T-helper 1 cell (primary cell): ENCODE data around the gene CYP46A1.
A peak's percentile ranks its signal among the peaks of the same experiment; 100 is the strongest.

Source experiments
- DNase-seq, 5 donors: peaks; one replicate each; pipeline ENCODE4 v3.0.0-alpha.2; 2012 to 2020

CYP46A1 gene

GRCh38 chr14:99716850-99717681 lies 33.0 kb downstream of the CYP46A1 start:
- DNase-seq, result no peak

DNA sequence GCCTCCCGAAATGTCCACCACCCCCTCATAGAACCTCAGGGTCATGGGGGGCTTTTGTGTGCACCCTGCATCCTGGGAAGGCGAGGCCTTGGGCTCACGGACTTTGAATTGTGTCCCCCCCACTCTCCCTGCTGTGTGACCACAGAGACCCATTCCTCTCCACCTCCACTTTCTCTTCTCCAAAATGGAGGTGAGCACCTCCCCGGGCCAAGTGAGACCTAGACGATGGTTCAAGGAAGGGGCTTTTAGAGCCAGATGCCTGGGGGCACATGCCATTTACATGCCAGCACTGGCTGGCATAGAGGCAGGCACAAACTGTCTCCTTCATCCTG lies 33.5 kb downstream of the CYP46A1 start:
- no peak for DNase-seq

- no peak for DNase-seq
These were observed 34.1 kb downstream of the CYP46A1 start for GRCh38 chr14:99718031-99718810.

DNA sequence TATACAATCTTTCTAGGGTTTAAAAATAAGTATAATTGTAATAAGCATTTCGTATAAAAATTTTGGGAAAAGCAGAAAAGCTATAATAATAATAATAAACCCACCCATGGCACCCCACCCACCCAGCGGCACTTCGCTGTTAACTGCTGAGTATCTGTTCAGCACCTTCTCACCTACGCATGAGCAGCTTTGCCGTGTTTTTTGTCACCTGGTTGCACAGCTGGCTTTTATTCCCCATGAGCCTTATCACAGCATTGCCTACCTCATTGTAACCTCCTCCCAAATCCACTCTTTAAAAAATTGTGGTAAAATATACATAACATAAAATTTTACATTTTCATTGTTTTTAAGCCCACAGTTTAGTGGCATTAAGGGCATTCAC lies 34.7 kb downstream of the CYP46A1 start:
- no peak for DNase-seq

DNA sequence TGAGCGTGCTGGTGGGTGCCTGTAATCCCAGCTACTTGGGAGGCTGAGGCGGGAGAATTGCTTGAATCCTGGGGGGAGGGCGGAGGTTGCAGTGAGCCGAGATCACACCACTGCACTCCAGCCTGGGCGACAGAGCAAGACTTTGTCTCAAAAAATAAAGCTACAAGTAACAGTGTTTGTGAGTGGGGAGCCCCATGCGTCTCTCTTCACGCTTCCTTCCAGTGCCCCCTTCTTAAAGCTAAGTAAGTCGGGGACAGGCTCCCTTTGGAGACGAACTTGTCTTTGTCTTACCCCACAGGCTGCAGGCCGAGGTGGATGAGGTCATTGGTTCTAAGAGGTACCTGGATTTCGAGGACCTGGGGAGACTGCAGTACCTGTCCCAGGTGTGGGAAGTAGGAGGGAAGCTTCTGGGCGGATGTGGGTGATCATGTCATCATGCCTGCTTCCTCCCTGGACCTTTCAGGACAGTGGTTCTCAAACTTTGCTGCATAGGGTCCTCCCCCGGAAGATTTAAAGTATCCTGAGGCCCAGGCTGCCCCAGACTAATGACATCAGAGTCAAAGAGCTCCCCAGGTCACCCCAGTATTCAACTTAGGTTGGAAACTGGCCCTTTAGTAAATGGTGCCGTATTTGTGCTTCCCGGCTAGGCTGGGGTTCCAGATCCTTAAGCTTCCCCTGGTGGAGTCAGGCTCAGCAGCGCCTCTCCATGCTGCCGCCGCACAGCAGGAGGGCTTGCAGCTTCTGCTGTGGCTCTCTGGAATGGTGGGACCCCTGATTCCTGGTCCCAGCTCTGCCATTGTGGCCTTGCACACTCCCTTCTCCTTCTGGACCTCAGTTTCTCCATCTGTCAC lies 37.1 kb downstream of the CYP46A1 start:
- DNase-seq, result no peak

DNA sequence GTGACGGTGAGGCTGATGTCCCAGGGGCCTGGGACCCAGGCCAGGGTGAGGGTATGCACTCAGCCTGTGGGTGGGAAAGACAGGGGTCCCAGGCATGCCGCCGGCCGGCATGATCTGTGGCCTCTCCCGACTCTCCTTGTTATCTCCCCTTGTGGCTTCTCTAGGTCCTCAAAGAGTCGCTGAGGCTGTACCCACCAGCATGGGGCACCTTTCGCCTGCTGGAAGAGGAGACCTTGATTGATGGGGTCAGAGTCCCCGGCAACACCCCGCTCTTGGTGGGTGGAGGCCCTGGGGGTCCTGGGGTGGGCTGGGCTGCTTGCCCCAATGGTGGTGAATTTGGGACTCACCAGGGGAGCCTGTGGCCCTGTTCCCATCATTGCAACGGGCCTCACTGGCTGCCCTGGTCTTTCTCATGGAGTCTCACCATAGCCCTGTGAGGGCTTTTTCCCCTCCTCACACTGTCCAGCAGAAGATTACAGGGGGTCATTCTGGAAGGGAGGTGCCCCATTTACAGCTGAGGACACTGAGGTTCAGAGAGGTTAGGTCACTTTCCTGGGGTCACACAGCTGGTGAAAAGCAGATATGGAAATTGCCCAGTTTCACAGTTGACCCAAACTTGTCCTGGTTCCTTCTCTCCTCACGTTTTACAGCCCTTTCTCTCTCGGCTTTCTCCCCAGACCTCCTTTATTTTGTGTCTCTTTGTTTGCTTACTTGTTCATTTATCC lies 37.9 kb downstream of the CYP46A1 start:
- DNase-seq, result no peak

- DNase-seq, result no peak
These were observed 38.6 kb downstream of the CYP46A1 start for GRCh38 chr14:99722741-99723140.

- no peak for DNase-seq
These were observed 40.2 kb downstream of the CYP46A1 start for GRCh38 chr14:99724196-99724891.

- DNase-seq, result no peak
These were observed 41.1 kb downstream of the CYP46A1 start for GRCh38 chr14:99724939-99725773.

- no peak for DNase-seq
These were observed 41.9 kb downstream of the CYP46A1 start for GRCh38 chr14:99725774-99726537.

GRCh38 chr14:99726538-99727095 lies 42.5 kb downstream of the CYP46A1 start:
- DNase-seq, result no peak

DNA sequence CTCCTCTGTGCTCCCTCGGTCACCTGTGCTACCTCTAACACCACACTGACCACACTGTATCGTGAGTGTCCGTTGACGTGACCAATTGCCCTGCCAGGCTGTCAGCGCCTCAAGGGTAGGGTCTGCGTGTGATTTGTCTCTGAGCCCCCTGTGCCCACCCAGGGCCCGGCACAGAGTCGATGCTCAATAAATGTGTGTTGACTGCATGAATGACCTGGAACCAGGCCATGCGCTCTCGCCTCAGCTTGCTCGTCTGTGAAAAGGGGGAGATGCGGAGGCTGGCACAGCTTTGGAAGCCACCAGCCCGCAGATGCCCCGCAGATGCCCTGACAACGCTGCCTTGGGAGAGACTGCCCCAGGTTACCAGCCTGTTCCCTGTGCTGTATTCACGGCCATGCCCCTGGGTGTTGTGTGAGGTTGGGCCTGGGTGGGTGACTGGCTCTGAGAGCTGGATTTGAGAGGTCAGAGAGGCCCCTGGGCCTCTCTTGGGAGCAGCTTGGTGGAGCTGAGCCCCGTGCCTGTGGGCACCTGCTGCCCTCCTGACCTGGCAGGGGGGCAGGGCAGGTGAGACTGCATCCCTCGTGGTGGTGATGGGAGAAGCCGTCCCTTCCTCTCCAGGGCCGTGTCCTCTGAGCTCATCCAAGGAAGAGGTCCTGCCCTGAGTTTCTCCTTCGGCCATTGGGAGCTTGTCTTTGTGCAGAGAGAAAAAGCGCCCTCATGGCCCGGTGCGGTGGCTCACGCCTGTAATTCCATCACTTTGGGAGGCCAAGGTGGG lies 43.2 kb downstream of the CYP46A1 start:
- DNase-seq, result no peak

- no peak for DNase-seq
These were observed 44.3 kb downstream of the CYP46A1 start for GRCh38 chr14:99728231-99728920.

DNA sequence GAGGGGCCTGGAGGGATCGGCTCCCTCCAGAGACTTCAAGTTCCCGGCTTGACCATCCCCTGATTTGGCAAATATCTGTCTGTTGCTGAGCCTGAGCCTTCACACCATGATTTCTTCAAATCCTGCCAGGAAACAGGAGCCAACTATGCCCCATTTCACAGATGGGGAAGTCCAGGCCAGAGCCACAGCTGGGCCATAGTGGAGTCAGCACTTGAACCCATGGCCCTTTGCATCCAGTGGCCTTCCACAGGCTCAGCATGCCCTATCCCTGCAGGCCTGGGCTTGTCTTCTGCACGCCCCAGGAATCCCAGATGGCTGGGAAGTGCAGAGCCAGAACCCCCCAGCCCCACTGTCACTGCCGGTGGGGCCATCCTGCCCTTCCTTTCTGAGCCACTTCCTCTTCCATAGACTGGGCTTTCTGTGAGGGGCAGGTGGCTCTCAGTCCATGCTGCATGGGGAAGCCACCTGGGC lies 44.9 kb downstream of the CYP46A1 start:
- no peak for DNase-seq

- peak in 4 of 5 donors; percentile 34 to 59 (median 50) for DNase-seq
These were observed 46.1 kb downstream of the CYP46A1 start for GRCh38 chr14:99729991-99730875.

DNA sequence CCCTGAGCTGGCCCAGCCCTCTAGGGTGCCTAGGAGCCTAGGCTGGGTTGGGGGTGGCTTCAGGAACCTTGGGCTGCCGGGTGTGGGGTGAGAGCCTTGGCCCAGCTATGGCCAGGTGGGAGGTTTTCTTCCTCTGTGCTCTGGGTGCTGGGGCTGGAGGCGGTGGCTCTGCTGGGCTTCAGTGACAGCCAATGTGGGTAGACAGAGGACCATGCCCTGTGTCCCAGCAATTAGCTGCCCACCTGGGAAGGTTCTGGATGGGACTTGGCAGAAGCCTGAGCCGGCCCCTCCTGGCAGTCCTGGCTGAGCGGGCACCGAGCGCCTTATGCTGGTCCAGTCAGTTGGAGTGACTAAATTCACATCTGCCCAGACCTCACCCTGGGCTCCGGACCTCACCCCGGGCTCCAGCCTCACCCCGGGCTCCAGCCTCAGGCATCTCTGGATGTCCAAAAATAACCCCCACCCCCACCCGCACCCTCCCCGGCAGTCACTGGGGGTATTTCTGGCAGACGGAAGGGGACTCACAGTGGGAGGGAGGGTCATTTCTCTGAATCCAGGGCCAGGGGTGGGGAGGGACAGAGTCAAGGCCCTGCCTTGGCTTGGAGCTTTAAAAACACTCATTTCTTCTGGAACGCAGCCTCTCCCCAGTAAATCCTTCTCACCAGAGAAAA lies 46.9 kb downstream of the CYP46A1 start:
- DNase-seq, result peak in 1 of 5 donors; percentile 8
